GM04503 (cell line): Measurements from ENCODE around the gene S1PR5.
"Not testable (repeated sequence)": the region's sequence is repeated elsewhere in the genome, so short reads cannot be mapped to it uniquely, and the experiment has no call there.

Experiments
- DNase-seq: peaks from one replicate; pipeline ENCODE4 v3.0.0-alpha.2; 2012; ENCODE audit warnings: low read depth

The S1PR5 gene, protein sequence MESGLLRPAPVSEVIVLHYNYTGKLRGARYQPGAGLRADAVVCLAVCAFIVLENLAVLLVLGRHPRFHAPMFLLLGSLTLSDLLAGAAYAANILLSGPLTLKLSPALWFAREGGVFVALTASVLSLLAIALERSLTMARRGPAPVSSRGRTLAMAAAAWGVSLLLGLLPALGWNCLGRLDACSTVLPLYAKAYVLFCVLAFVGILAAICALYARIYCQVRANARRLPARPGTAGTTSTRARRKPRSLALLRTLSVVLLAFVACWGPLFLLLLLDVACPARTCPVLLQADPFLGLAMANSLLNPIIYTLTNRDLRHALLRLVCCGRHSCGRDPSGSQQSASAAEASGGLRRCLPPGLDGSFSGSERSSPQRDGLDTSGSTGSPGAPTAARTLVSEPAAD

DNA sequence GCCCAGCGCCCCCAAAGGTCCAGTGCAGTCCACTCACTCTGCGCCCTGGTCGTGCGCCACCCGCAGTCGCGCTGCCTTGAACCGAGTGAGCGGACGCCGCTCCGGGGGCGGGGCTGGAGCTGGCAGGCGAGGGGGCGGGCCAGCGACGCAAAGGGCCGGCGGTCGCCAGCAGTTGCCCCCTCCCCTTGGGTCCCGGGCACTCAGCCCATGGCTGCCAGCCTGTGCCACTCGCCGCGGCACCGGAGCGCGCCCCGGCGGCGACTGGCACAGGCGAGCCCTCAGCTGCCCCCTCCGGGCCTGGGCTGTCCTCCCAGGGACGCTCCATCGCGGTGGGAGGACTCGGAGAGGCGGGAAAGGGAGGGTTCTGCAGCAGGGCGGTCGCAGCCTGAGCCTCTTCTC lies at the start of gene S1PR5:
Gene S1PR5, minus strand, starts transcription at position 87 of the 399 bp plus-strand sequence. CDS start 2,436 bp downstream, outside the sequence.
- no peak for DNase-seq

GRCh38 chr19:10566658-10567410 lies 49.6 kb upstream of the S1PR5 start:
- DNase-seq = no peak

DNA sequence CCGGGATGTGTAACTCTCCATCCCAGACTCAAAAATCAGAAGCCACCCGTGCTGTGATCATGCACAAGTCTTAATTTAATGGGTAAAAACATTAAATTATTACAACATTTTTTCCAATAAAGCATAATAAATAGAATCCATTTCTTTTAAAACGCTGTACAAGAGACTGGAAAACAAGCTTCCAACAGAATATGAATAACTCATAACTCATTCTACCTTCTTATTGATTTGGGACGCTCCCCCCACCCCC lies 49.1 kb upstream of the S1PR5 start:
- no peak for DNase-seq

DNA sequence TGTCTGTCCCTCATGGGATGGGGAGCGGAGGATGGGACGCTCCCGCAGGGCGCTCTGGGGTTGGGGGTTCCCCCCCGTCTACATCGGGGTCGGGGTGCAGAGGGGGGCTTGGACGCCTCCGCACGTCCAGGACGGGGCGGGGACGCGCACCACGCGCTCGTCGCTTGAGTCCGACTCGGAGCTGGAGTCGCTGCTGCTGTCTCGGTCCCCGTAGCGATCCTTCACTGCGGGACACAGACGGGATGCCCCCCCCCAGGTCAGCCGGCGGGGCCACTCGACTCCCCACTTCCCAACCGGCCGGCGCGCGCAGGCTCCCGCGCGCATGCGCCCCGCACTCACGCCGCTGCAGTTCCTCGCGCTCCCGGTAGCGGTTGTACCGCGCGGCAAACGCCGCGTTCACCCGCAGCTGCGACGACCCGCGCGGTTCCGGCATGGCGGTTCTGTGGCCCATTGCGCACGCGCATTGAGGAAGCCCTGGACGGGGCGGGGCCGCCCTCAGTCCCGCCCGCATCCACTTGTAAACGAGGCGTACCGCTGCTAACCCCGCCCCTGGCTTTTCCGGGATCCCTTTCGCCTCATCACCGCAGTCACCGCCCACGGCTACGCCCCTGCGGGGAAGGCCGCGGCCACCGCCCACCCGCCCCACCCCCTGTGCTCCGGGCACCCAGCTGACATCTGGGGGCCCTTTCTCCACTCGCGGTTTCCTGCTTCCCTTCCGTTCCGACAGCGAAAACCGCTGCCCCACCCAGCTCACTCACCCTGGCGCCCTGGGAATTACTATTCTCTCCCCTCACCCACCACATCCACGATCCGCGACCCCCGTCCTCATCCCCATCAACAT lies 48.5 kb upstream of the S1PR5 start, which contains the start of gene KRI1:
Gene KRI1, minus strand, starts transcription at position 444 of the 841 bp plus-strand sequence. Its CDS starts 11 bp downstream, at position 433.
- peak; percentile 71 for DNase-seq

- DNase-seq = no peak
These were observed 47.9 kb upstream of the S1PR5 start for GRCh38 chr19:10565028-10565566.

DNA sequence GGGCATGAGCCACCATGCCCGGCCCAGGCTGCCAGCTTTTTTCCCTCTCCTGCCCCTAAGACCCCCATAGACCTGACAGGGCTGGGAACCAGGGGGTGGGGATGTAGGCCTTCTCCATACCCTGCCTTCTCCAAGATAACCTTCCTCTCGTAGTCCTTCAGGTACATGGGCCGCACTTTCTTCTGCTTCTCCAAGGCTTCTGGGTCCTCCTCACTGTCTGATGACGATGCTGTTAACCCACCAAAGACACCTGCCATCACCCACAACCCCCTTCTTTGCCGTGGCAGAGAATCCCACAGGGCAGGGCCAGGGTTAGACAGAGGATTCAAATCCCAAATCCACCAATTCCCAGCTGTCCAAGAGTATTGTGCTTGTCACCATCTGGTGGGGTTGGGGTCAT lies 45.4 kb upstream of the S1PR5 start:
- DNase-seq = no peak

GRCh38 chr19:10560154-10560553 lies 42.9 kb upstream of the S1PR5 start:
- no peak for DNase-seq

GRCh38 chr19:10557603-10558197 lies 40.5 kb upstream of the S1PR5 start:
- DNase-seq = no peak

DNA sequence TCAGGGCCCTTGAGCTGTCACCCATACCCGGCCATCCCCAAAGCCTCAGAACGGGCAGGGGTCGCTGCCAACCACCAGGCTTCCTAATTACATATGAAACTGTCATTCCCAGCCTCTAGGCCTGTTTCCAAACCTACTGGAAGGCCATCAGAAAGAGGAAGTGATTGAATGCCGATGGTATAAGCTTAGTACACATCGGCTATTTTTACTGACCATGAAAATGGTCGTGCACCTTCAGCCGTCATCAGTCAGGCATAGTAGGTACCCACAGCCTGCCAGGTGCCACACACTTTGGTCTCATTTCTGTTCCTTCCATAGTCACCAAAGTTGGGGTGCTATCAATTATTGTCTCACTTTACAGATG lies 38.3 kb upstream of the S1PR5 start:
- no peak for DNase-seq

GRCh38 chr19:10554760-10555609 lies 37.7 kb upstream of the S1PR5 start:
- DNase-seq = no peak

DNA sequence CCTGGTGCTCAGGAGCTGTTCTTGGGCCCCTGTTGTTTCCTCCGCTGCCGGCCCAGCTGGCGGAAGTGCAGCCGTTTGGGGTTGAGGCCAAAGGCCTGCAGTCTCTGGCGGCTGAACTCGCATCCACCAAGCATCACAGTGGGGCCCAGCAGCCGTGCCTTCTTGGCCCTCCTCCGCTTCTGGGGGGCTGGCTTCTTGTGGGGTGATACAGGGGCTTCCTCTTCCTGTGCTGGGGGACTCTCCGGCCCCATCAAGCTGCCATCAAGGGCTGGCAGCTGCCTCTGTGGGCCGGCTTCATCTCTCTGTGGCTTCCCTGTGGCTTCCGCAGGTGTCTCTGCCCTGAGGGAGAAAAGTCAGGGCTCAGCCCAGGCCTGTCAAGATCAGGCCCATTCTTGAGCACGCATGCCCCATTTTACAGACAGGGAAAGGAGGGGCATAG lies 36.7 kb upstream of the S1PR5 start:
- DNase-seq = no peak

- DNase-seq = no peak
These were observed 35.9 kb upstream of the S1PR5 start for GRCh38 chr19:10553087-10553667.

- no peak for DNase-seq
These were observed 35.3 kb upstream of the S1PR5 start for GRCh38 chr19:10552510-10553053.

- no peak for DNase-seq
These were observed 34.6 kb upstream of the S1PR5 start for GRCh38 chr19:10551698-10552301.

GRCh38 chr19:10551006-10551405 lies 33.8 kb upstream of the S1PR5 start:
- not testable (repeated sequence) for DNase-seq

DNA sequence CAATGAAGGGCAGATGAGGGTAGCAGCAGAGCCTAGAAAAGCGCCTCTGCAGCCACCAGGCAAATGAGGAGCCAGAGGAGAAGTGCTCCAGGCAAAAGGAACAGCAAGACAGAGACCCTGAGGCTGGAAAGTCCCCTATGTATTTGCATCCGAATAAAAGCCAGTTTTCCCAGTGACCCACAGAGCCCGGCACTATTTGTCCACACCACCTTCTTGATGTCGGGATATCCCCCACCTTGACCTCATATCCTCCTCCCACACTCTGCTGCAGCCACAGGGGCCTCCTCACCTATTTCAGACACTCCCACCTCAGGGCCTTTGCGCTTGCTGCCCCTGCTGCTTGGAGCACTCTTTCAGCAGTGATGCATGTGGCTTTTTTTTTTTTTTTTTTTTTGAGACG lies 33.1 kb upstream of the S1PR5 start:
- no peak for DNase-seq

DNA sequence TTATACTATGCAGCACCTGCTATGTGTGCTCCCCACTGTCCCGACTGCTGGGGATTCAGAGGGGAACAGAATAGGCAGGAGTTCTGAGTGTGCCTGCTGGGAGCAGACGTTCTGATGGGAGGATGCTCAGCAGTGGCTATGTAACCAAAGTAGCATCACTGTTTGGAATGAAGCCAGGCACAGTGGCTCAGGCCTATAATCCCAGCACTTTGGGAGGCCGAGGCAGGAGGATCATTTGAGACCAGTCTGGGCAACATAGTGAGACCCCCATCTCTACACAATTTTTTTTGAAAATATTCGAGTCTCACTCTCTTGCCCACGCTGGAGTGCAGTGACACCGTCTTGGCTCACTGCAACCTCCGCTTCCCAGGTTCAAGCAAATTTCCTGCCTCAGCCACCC lies 32.5 kb upstream of the S1PR5 start:
- no peak for DNase-seq

DNA sequence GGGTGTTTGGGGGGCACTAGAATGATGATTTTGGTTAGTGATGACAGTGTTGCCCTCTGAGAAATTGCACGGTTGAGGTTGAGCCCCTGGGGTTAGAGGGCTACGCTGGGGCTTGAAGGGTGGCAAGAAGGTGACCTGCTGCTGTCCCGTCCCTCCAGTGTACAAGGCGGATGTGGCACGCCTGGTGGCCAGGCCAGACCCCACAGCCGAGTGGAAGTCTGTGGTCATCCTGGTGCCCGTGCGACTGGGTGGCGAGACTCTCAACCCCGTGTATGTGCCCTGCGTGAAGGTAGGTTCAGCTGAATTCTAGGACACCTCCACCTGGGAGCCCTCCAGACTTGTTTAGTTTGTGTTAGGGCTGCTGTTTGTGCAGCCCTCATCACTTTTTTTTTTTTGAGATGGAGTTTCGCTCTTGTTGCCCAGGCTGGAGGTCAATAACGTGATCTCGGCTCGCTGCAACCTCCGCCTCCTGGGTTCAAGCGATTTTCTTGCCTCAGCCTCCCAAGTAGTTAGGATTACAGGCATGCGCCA lies 31.6 kb upstream of the S1PR5 start:
- DNase-seq = no peak

GRCh38 chr19:10546817-10547216 lies 29.6 kb upstream of the S1PR5 start:
- no peak for DNase-seq
